GM12878 (cell line): ENCODE data around the gene RARB.

Source experiments
- CHD2 ChIP-seq: IDR thresholded peaks from 2 replicates; pipeline ENCODE4 v1.6.1; 2011; ENCODE audit warnings: low read depth, low read length, improper control_type of control experiment, borderline replicate concordance
- CTCF ChIP-seq, 3 experiments: IDR thresholded peaks in 2 of 3; conservative IDR thresholded peaks in 1 of 3; 2 replicates each; pipeline ENCODE4 v1.5.1; 2011; ENCODE audit warnings: low read depth in 3 of 3, low read length in 3 of 3, mild to moderate bottlenecking in 3 of 3, control low read depth in 2 of 3, moderate library complexity in 2 of 3, inconsistent platforms in 1 of 3, mixed read lengths in 1 of 3; ENCODE audit not compliant: control insufficient read depth in 2 of 3, insufficient read depth in 1 of 3; ENCODE audit errors: extremely low read depth in 1 of 3
- ESRRA ChIP-seq: IDR thresholded peaks from 2 replicates; pipeline ENCODE4 v1.6.1; 2012; ENCODE audit warnings: mild to moderate bottlenecking, low read length, improper control_type of control experiment
- POLR2A ChIP-seq: IDR thresholded peaks from 2 replicates; pipeline ENCODE4 v1.6.1; 2011; ENCODE audit warnings: low read depth, mild to moderate bottlenecking, low read length
- POLR2AphosphoS5 ChIP-seq: IDR thresholded peaks from 2 replicates; pipeline ENCODE4 v1.6.1; 2011; ENCODE audit warnings: mild to moderate bottlenecking, low read length, inconsistent platforms
- TAF1 ChIP-seq: IDR thresholded peaks from 2 replicates; pipeline ENCODE4 v1.6.1; 2011; ENCODE audit warnings: mild to moderate bottlenecking, low read depth, low read length, borderline replicate concordance
- YY1 ChIP-seq: IDR thresholded peaks from 2 replicates; pipeline ENCODE4 v1.6.1; 2011; ENCODE audit warnings: low read depth, mild to moderate bottlenecking, low read length

- no peak for TF ChIP-seq TAF1
- no peak for TF ChIP-seq YY1
- TF ChIP-seq POLR2A = no peak
- TF ChIP-seq CTCF (IDR thresholded peaks at IDR 0.05 in 2 of 3, conservative IDR thresholded peaks at IDR 0.05 in 1 of 3; ENCODE audit: control insufficient read depth in 2 of 3, extremely low read depth in 1 of 3, insufficient read depth in 1 of 3, low read depth in 3 of 3, low read length in 3 of 3) = no peak
- TF ChIP-seq CHD2 = no peak
- no peak for TF ChIP-seq POLR2AphosphoS5
- no peak for TF ChIP-seq ESRRA
Observed at GRCh38 chr3:25457671-25458419, 29.8 kb downstream of the RARB start.
